ENCODE measurements around the gene ADSS2.
"Not testable (repeated sequence)": the region's sequence is repeated elsewhere in the genome, so short reads cannot be mapped to it uniquely, and the experiment has no call there.

Gene ADSS2

DNA sequence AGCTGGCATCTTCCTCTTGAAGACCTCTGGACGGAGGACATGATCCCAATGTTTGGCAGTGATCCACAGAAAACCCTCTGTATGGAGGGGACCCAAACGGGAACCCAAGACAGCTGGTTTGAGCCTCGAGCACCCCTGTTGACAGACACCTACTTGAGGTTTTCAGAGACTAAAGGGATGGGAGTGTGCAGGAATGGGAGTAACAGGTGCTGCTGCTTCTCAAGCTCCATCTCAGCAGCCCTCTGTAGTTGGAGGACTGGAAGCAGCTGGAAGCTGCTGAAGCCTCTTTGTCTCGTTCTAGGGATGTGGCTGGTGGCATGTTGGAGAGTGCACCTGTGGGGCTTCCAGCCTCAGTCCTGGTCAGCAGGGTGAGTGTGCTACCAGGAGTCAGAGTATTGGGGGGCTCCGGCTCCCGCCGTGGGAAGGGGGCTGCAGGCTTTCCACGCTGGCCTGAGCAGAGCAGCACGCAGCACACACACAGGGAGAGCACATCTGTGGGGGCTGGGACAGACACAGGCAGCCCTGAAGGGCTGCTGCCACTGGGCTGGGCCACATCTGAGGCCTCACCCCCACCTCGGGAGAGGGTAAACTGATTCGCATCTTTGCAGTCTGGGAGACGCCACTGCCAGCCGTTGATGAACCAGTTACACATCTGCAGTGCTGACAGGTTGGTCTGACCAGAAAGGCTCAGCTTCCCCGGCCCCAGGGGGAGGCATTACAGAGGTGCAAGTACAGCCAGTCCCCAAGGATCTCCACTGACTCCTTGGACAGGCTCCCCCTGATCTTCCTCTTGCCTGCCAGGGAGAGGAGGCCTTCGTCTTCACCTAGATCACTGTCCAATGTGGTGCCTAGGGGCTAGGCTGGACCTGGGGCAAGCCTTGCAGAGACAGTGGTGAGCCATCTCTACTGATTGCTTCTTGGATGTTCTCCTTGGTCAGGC, 56.6 kb downstream of the ADSS2 start:
- no peak for DNase-seq

GRCh38 chr1:244394346-244394745, 57.4 kb downstream of the ADSS2 start:
- DNase-seq = no peak

- DNase-seq = no peak
These were observed 58.0 kb downstream of the ADSS2 start for GRCh38 chr1:244393604-244394176.

- no peak for DNase-seq
These were observed 59.9 kb downstream of the ADSS2 start for GRCh38 chr1:244391761-244392160.

GRCh38 chr1:244388961-244389360, 62.7 kb downstream of the ADSS2 start:
- no peak for DNase-seq

DNA sequence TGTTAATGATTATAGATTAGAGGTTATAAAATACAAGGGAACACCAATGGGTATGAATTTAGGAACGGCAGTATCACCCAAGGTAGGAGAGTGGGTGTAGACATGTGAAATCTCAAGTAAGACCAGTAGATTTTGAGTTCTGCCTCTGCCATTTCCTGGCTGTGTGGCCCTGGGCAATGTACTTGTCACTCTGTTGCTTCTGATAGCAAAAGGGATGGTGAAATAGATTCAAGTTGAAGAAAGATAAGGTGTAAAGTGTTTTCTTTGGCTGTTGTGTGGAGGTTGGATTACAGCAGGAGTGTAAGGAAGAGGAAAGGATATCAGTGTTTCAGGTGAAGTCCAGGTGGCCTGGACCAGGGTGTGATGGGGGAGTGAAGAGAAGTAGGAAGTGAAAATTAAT, 64.3 kb downstream of the ADSS2 start:
- no peak for DNase-seq

DNA sequence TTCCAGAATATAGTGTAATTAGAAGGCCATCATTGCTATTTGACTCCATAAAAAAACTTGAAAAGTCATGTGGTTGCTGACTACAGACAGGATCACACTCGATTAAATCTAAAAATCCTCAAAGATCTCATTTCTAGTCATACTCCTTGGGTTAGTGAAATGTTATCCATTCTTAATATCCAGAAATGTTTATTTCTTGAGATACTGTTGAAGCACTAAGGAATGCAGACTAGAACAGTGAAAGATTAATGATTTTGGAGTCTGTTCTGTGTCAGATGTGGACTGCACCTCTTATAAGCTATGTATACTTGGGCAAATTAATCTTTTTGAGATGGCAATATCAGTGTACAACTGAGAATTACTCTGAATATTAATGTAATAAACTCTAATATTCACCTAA, 65.1 kb downstream of the ADSS2 start:
- no peak for DNase-seq

- no peak for DNase-seq
These were observed 67.6 kb downstream of the ADSS2 start for GRCh38 chr1:244384066-244384465.

DNA sequence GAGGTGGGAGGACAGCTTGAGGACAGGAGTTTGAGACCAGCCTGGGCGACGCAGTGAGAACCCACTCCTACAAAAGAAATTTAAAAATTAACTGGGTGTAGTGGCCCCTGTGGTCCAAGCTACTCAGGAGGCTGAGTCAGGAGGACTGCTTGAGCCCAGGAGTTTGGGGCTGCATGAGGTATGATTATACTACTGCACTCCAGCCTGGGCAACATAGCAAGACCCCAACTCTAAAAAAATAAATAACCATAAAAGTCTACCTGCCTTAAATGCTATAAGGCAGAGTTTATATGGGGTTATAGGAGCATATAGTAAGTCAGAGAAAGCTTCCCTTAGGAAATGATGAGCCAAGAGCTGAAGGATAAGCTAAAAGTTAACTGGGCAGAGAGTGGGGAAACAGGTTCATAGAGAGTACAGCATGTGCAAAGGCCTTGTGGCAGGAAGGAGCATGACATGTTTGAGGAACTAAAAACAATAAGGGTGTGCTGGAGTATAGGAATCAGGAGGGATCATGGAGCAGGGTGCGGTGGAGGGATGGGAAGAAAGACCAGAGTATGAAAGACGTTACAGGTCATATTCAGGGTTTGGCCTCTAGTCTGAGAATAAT, 68.3 kb downstream of the ADSS2 start:
- DNase-seq = no peak

DNA sequence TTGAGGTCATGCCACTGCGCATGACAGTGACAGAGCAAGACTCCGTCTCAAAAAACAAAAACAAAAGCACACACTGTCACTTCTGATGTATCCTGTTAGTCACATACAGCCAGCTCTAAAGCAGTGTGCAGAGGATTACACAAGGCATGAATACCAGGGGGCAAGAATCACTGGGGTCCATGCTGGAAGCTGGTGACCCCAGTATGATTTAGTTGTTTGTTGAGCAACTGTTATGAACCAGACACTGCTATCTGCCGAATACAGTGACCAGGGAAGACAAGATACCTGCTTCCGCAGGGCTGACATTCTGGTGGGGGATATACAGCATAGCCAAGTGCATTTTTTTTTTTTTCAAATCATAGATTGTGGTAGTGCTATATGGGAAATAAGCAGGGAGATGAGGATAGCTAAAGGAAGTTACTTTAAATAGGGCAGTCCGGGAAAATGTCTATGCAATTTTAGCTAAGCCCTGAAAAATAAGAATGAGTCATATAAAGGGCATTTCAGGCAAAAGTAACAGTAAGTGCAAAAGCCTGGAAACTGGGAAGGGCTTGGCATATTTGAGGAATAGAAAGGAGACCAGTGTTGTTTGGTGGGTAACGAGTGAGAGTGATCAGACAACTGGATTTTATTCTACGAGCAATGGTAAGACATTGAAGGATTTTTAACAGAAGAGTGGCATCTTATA, 69.7 kb downstream of the ADSS2 start:
- DNase-seq = no peak

- no peak for DNase-seq
These were observed 75.6 kb downstream of the ADSS2 start for GRCh38 chr1:244376126-244376525.

GRCh38 chr1:244375051-244375450, 76.7 kb downstream of the ADSS2 start:
- no peak for DNase-seq

- DNase-seq = not testable (repeated sequence)
These were observed 77.2 kb downstream of the ADSS2 start for GRCh38 chr1:244374484-244374883.

- DNase-seq = no peak
These were observed 80.2 kb downstream of the ADSS2 start for GRCh38 chr1:244371242-244372141.

DNA sequence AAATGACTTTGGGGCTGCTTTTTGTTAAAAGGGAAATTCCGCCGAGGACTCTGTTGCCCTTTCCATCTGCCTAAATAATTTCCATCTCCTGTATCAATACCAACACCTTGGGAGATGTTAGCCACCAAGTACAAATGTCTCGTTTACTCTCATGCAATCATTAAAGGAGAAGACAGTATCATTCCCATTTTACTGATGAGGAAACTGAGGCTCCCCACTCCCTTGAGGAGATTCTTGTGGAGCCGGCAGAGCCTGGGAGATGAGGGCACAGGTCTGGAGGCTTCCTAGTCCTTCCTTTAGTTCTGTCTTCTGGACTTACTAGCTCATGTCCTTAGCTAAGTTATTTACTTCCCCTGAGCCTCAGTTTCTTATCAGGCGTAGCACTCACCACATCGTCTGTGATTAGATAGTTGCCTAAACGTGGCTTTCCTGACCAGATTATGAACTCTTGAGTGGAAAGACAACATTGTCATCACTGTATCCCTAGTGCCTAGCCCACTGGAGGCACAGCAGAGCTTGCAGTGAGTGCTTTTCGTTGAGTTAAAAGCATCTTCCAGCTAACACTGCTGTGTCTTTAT, 81.6 kb downstream of the ADSS2 start:
- no peak for DNase-seq

GRCh38 chr1:244369256-244370057, 82.3 kb downstream of the ADSS2 start:
- DNase-seq = no peak

- peak; percentile 37 for DNase-seq
These were observed 83.4 kb downstream of the ADSS2 start for GRCh38 chr1:244368279-244368678.

- DNase-seq = no peak
These were observed 84.2 kb downstream of the ADSS2 start for GRCh38 chr1:244367399-244368114.

- DNase-seq = no peak
These were observed 85.9 kb downstream of the ADSS2 start for GRCh38 chr1:244365809-244366208.

DNA sequence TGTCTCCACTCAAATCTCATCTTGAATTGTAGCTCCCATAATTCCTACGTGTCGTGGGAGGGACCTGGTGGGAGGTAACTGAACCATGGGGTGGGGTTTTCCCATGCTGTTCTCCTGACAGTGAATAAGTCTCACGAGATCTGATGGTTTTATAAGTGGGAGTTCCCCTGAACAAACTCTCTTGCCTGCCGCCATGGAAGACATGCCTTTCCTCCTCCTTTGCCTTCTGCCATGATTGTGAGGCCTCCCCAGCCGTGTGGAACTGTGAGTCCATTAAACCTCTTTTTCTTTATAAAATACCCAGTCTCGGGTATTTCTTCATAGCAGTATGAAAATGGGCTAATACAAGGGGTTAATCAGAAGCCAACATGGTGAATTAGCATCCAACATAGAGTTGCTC, 86.4 kb downstream of the ADSS2 start:
- not testable (repeated sequence) for DNase-seq
